Measurements from ENCODE around the gene HARBI1.

The HARBI1 gene

GRCh38 chr11:46642627-46643335 lies 25.8 kb upstream of the HARBI1 start:
- TF ChIP-seq CTCF (IDR thresholded peaks at IDR 0.05) = no peak

GRCh38 chr11:46641639-46642038 lies 24.6 kb upstream of the HARBI1 start:
- TF ChIP-seq CTCF (IDR thresholded peaks at IDR 0.05) = no peak

GRCh38 chr11:46640036-46640788 lies 23.2 kb upstream of the HARBI1 start:
- no peak for TF ChIP-seq CTCF (IDR thresholded peaks at IDR 0.05)

- no peak for TF ChIP-seq CTCF (IDR thresholded peaks at IDR 0.05)
Measured at GRCh38 chr11:46639197-46639839, 22.3 kb upstream of the HARBI1 start.

GRCh38 chr11:46637546-46637945 lies 20.5 kb upstream of the HARBI1 start:
- TF ChIP-seq CTCF (IDR thresholded peaks at IDR 0.05) = no peak

- TF ChIP-seq CTCF (IDR thresholded peaks at IDR 0.05) = no peak
Measured at GRCh38 chr11:46635557-46636139, 18.6 kb upstream of the HARBI1 start.

All from LNCAP (cell line).